ENCODE data around the gene TMEM207.
"Not testable (repeated sequence)": the region's sequence is repeated elsewhere in the genome, so short reads cannot be mapped to it uniquely, and the experiment has no call there.

Gene TMEM207

DNA sequence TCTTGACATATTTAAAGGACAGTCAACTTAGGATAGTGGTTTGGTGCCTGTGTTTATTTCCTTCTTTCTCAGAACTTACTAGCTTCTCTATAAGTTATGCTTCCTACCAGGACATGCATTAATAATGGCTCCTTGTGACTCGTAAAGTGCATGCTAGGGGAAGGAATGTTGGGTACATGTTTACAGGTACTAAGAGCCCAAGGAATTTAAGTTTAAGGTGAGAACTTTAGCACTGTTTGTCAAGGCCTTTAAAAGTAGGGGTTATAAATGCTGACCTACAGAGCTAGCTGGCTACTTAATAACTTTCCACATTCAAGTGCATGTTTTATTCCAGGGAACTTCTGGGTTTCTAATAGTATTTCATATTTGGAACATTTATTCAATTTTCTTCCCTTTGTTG, at the start of gene TMEM207:
Gene TMEM207, minus strand, starts transcription at position 101 of the 400 bp plus-strand sequence. Its CDS starts 92 bp downstream, at position 9.
- DNase-seq (ENCODE audit: low spot score) = no peak

DNA sequence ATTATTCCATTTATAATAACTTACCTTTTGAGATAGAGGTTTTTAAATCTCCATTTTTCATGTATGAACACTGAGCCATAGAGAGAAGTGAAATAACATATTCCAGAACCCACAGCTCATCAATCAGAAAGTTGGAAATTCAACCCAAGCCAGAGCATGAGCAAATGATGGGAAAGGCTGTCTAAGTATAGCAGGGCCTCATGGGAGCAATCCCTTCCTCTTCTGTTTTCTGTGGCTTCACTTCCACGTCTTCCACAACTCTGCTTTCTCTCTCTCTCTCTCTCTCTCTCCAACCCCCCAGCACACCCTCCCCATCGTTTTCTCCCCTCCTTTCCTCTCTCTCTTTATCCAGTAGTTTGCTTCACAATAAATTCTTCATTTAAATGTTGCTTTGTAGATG, 49.4 kb upstream of the TMEM207 start:
- DNase-seq (ENCODE audit: low spot score) = no peak

DNA sequence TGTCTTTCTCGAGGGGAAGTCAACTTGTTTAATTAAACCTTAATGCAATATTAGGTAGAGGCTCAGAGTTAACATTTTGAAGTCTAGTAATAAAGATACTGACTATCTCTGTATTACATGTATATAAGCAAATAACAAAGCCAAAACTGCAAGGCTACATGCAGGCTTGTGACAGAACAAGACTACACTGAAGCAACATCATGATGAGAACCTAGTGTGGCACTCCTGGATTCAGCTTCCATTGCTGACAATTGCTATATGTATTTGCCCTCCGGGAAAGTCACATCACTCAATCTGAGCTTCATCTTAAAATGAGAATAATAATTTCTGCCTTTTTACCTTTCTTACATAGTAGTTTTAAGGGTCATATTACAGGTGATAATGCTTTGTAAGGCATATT, 48.6 kb upstream of the TMEM207 start:
- DNase-seq (ENCODE audit: low spot score) = no peak

DNA sequence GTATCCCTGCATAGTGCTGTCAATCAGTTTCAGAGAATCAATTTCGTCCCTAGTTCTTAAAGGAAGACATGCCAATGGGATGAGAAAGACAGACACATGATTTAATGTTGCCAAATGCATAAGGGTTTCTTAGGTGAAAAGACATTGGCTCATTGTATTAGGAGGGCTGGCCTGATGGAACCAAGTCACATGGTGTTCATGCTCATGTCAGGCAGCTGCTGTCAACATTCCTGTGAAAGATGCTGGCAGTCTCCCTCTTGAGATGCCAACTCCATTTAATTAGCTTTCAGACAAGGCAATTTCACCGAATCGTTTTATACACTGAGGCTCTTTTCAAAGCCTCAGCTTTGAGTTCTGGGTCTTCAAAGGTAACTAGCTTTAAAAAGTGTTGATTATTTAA, 48.1 kb upstream of the TMEM207 start:
- no peak for DNase-seq (ENCODE audit: low spot score)

DNA sequence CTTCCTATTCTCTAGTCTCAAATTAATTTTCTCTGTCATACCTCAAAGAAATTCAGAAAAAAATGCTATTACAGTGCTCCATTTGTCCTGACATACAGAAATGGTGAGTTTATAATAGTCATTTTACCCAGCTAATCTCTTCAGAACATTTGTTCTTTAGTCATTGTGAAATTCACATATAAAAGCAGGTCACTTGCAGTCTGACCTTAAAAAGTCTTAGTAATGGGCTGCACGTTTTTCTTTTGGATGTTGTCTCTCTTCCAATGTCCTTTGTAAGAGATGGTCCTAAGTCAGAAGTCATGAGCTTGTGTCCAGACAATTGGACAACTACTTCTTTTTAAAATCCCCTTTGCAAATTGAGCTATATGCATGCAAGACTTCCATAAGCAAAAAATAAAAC, 47.2 kb upstream of the TMEM207 start:
- no peak for DNase-seq (ENCODE audit: low spot score)

DNA sequence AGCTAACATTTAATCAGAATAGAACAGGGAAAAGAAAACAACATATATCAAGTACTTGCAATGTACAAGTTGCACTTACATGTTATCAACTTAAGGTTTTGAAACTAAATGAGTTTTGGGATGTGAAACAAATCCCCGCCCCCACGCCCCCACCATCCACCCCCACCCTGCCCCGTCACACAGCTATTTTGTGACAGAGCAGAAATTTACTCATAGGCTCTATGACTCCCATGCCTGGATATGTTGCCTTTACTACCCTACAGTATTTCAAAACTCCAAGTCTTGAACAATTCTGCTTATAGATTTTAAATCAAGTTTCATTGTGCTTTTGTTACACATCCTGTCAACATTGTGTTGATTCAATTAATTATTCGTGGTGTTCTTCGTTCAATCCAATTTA, 46.1 kb upstream of the TMEM207 start:
- DNase-seq (ENCODE audit: low spot score) = no peak

DNA sequence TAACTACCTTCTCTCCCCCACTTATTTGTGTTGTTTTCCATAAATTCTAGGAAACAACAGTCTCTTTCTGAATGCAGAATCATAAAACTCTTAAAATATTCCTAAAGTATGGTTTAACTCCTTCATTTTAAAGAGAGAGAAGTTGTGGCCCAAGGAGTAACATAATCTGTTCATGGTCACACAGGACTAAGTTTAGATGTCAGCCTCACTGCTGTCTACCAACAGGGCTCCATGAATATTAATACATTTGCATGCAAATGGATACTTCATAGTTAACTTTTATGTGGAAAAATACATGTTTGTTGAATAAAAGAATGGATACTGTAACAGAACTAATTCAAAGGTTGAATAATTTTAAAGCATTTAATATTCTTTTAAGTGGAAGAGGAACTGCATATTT, 45.7 kb upstream of the TMEM207 start:
- no peak for DNase-seq (ENCODE audit: low spot score)

DNA sequence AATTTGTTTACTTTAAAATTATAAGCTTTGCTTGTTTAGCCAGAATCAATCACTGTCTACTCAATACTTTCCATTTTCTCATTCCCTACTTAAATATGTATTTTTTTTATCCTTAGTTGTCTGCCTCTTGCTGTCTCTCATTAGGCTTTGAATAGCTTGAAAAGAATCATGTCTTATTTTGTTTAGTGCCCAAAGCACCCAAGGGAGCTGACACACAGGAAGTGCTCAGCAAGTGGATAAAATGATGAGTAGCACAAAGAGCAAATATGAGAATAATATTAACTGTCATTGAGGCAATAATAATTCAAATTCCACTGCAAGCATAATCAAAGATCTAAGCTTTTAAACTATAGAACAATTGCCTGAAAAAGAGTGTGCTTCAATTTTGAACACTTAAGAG, 45.2 kb upstream of the TMEM207 start:
- DNase-seq (ENCODE audit: low spot score) = no peak

DNA sequence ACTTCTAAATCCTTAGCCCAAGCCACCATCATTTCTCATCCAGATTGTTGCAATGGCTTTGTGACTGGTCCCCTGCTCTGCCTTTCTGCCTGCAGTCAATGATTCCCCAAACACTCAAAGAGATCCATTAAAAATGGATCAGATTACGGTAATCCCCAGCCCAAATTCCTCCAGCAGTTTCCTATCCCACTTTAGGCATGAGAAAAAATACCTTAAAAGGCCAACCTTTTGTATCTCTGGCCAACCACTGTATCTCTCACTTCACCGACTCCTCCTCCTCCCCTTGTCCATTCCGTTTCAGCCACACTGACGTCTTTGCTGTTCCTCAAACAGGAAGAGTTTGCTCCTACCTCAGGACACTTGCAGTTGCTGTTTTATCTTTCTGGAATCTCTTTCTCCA, 43.3 kb upstream of the TMEM207 start:
- no peak for DNase-seq (ENCODE audit: low spot score)

DNA sequence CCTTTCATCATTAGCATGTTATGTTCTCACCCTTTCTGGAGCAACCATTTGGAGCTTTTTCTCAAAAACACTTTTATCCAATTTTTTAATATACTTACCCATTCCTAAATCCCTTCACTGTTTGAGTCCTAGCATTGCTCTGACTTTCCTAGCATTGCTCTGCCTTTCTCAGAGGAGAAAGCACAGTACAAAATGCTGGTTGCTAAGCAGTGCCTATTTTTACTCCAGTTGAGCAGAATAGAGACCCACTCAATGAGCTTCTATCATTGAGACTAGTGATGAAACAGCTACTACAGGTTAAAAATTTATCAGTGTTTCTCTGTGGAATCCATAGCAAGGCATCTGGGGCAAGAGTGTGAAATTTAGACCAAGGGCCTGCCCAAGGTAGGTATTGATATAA, 42.4 kb upstream of the TMEM207 start:
- no peak for DNase-seq (ENCODE audit: low spot score)

DNA sequence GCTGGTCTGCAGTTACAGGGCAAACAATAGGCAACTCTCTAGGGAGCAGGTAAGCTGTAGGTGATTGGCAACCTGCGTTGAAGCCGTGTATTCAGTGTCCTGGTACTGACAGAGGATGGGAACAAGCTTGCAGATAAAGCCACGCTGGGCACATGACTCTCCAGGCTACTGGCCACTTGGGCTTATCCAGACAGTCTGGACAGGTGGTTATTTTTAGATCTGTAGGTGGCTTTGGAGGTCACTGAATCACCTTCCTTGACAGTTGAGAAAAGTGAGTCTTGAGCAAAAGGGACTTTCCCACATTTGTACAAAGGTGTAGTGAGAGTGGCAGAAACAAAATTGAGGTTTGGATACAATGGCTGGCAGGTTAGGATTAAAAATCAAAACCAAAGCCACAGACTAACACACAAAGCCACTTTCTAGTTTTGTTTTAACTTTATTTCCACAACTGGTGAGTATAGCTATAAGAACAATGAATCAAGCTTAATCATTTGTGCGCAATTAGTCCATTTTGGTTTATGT, 41.9 kb upstream of the TMEM207 start:
- no peak for DNase-seq (ENCODE audit: low spot score)

DNA sequence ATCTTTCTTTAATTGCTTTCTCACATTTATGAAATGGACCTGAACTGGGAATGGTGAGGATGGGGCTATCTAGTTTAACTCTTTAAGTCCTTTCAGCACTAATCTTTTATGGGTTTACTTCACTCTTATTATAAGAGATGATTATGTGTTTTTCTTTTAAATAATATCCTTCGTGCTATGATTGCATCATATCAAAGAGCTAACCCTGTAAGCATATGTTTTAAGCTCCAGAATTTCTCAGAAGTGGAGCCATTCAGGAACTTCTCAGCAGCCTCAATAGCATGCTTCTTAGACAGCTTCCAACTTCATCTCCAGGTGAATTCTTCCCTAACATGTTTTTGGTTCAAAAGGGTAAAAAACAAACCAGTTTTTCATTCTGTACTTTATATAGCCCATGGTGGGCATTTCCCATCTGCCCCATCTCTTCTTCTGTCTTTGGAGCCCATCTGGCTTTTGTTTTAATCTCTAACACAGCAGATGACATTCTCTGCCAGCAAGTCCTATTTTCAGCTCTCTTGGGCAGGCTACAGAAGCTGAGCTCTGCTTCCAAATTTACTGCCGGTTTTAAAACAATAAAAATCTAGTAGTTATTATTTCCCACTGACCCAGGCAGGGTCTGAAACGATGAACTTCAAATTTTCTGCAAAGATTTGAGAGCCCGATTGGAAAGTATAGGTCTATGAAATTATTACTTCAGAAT, 37.4 kb upstream of the TMEM207 start:
- no peak for DNase-seq (ENCODE audit: low spot score)

DNA sequence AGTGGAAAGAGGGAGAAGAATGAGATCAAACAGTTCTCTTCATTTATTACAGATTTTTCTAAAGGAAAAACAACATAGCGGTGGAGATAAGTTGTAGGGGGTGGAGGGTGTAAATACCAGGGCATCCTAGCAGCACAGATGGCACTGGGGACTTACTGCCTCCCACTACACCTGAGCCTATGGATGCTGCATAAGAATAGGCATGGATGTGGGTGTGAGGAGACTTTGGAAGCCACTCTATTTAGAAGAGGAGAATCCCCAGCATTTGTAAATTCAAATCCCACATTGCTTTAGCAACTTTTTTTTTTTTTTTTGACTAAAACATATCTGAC, 36.8 kb upstream of the TMEM207 start:
- DNase-seq (ENCODE audit: low spot score) = no peak

DNA sequence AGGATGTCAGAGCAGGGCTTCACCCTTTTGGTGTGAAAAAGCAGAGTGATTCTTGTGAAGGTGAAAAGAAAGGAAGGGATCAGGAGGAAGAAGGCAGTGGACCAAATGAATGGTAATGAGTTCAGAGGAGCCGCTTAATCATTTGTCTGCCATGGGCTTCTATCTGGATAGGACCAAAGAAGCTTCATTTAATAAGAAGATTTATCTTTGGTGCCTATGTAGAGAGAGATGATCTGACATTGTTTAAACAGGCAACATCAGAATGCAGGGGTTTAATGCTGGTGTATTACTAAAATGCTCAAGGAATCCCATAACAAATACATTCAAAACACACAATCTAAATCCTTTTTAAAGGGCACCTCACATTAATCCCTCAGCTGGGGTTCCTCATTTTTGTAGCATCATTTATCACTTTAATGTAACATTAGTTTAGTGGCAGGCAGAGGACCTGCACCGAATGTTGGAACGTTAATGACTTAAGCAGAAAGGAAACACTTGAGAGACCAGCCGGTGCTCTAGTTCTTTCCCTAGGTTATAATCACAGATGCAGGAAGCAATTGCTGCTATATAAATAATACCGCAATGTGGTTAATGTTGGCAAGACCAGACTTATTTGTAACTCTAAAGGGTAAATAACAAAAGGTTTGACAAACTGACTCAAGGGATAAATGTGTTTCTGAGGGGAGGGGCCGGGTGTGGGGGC, 36.3 kb upstream of the TMEM207 start:
- no peak for DNase-seq (ENCODE audit: low spot score)

DNA sequence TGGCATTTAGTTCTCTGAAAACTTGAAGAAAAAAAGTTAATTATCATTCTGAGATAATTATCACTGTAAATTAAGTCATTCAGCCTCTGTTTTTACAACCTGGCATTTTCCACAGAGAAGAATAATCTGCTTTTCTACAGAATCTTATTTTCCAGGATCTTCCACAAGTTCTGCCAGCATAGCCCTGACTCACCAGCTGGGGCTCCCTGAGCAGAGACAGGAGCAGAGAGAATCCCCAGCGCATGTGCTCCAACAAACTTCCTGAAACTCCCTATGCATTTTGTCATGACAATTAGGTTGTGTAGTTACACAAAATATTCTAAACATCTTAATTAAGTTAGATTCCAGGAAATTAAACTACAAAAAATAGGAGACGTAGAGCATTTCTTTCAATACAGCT, 32.1 kb upstream of the TMEM207 start:
- no peak for DNase-seq (ENCODE audit: low spot score)

DNA sequence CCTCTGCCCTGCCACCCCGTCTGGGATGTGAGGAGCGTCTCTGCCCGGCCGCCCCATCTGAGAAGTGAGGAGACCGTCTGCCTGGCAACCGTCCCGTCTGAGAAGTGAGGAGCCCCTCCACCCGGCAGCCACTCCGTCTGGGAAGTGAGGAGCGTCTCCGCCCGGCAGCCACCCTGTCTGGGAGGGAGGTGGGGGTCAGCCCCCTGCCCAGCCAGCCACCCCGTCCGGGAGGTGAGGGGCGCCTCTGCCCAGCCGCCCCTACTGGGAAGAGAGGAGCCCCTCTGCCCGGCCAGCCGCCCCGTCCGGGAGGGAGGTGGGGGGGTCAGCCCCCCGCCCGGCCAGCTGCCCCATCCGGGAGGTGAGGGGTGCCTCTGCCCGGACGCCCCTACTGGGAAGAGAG, 23.6 kb upstream of the TMEM207 start:
- not testable (repeated sequence) for DNase-seq (ENCODE audit: low spot score)

DNA sequence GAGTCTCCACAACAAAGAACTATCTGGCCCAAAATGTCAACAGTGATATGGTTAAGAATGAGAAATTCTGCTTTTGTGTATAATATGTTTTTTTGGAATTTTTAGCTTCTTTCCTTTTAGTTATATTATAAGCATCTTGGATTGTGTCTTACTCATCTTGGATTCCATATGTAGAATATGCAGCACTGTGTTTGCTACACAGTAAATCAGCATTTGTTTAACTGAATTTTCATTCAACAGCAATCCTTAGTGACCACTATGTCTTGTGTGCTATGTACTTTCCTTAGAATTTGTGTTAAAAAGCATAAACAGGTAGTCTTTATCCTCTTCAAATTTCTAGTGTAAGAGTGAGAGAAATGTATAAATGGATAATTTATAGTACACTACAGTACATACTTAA, 18.2 kb upstream of the TMEM207 start:
- DNase-seq (ENCODE audit: low spot score) = no peak

DNA sequence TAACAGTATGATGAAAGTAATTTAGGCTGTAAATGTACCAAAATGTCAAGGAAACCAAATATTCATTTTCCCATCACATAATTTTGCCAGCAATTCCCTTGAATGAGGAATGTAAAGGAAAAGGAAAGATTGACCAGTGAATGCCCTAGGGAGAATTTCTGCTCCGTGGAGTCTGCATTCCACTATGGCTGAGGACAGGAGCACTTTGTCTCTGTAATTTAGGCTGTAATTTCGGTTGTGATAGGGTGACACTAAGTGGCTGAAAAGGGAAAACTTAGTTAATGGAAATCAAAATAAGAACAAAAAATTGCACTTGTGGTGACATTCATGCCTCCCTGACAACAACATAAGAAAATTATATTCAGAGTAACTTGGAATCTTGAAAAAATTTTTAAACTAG, 8.3 kb upstream of the TMEM207 start:
- no peak for DNase-seq (ENCODE audit: low spot score)

DNA sequence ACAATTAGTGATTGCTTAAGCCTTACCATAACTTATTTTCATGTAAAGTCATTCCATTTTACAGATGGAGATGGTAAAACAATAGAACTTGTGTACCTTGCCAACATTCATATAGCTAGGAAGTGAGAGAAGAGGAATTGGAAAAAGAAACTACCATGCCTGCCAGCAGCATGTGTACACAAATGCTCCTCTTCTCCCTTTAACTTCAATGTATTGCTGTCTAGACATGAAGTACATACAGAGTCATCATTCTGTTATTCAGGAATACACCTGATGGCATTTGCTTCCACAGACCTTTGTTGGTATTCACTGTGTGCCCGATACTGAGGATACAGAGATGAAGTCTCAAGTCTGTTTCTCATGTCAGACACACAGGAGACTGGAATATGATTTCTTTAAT, 7.1 kb upstream of the TMEM207 start:
- DNase-seq (ENCODE audit: low spot score) = no peak

DNA sequence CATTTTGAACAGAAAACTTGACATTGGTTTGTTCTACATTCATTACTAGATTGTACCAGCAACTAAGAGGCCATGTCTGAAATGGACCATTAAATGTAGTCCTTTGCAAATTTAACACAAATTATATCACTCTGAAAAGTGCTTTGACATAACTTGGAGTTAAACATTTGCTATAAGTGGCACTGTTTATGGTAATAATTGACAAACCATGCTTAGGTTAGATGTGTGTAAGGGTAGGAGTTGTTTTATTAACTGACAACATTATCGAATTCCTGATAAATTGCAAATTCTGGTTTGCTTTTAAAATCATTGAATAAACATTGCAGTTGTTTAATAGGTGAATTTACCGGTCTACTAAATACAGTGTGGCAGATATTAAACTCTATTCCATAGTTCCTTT, 6.1 kb upstream of the TMEM207 start:
- DNase-seq (ENCODE audit: low spot score) = no peak

DNA sequence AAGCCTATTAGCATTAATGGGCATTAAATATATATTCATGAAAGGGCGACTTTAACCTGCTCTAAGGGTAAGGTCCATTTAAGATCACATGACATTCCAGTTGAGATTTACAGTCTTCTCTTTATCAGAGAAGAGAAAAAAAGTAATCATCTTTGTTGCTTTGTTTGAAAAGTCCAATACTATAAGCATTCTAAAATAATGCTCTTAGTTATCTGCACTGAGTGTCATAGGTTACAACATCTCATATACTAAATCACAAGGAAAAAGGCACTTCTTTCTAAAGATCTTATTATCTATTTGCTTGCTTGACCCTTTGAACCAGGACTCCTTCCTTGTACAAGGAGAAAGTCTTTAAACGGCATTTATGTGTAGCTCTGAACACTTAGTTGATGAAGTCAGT, 1.4 kb downstream of the TMEM207 start:
- DNase-seq (ENCODE audit: low spot score) = no peak

DNA sequence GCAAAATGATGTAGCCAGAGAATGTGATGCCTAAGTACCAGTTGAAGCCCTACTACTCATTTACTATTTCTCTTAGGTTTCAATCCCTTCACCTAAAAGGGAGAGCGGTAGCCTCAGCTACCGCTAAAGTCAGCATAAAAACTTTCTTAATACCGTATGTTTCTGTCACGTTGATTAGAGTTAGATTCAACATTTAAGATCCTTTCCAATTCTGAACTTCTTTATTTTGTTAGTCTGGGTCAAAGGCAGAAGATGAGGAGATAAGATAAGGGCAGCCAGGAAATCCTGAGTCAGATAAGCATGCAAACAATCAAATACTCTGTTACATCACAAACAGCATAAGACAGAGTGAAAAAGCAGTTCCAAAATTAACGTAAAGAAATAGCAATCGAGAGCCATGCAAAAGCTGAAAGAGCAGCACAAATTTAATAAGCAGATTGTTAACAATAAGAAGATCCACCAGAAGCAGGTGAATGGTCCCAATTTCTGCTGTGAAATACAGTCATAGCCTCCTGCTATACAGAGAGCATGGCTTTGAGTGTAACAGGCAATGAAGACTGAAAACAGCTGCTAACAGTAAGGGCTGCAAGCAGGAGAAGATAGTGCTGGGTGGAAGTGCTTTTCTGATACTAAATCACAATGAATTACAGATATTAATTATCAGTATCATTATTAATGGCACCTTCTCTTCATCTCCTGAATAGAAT, 3.0 kb downstream of the TMEM207 start:
- DNase-seq (ENCODE audit: low spot score) = no peak

DNA sequence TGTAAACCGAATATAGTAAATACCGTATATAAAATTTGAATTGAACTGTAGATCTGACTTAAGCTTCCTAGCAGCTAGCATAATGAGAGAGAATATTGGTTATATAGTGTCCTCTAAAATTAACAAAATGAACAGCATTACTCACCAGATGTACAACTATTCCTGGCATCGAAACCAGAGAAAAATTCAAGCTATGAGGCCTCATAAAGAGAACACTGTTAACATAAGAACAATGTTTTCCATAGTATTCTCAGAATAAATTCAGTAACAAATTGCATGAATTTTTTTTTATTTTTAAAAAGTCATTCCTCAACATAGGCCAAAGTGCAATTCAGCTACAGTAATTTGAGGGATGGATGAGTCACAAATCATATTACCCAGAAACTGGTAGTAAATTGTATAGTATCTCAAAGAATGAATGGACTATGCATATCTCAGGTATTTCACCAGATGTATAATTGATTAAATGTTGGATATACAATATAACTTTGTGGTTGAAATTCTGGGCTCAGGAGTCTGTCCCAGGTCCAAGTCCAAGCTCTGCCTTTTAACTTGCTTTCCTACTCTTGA, 5.0 kb downstream of the TMEM207 start:
- DNase-seq (ENCODE audit: low spot score) = no peak

Measured in AG08395 (cell line).